ENCODE measurements around the gene VAV3.

The VAV3 gene

GRCh38 chr1:107677697-107678096 is 287.3 kb downstream of the VAV3 start:
- Histone ChIP-seq H3K36me3 (peaks cover 54% of the 10 kb centered on the region), H3K27me3 (no peaks in the 10 kb centered on the region), H3K9ac (no peak overlapping the region), H3K4me1 (no peaks in the 10 kb centered on the region), H4K20me1 (no peaks in the 10 kb centered on the region), H3K27ac (no peak overlapping the region), H3K9me3 (peaks cover 17% of the 10 kb centered on the region), H3K4me2 (no peak overlapping the region), H3K4me3 (no peak overlapping the region)
- no peak for TF ChIP-seq Cebpa-rat (IDR thresholded peaks at IDR 0.05)

- Histone ChIP-seq H3K4me1 (no peaks in the 10 kb centered on the region), H3K36me3 (peaks cover 55% of the 10 kb centered on the region), H3K27ac (no peak overlapping the region), H3K9me3 (peaks cover 17% of the 10 kb centered on the region), H3K4me2 (no peak overlapping the region), H3K4me3 (no peak overlapping the region), H3K9ac (no peak overlapping the region), H3K27me3 (no peaks in the 10 kb centered on the region), H4K20me1 (no peaks in the 10 kb centered on the region)
- no peak for TF ChIP-seq Cebpa-rat (IDR thresholded peaks at IDR 0.05)
Observed at GRCh38 chr1:107674486-107674885, 290.5 kb downstream of the VAV3 start.

GRCh38 chr1:107673006-107673405 is 292.0 kb downstream of the VAV3 start:
- H3K27me3 ChIP-seq: no peaks in the 10 kb centered on the region
- no peak for TF ChIP-seq Cebpa-rat (IDR thresholded peaks at IDR 0.05)
- no peak overlapping the region for H3K4me2 ChIP-seq
- no peak overlapping the region for H3K27ac ChIP-seq
- no peak overlapping the region for H3K9ac ChIP-seq
- no peaks in the 10 kb centered on the region for H3K4me1 ChIP-seq
- peaks cover 17% of the 10 kb centered on the region for H3K9me3 ChIP-seq
- no peaks in the 10 kb centered on the region for H4K20me1 ChIP-seq
- peaks cover 68% of the 10 kb centered on the region for H3K36me3 ChIP-seq
- H3K4me3 ChIP-seq: no peak overlapping the region

- H3K4me1 ChIP-seq: no peaks in the 10 kb centered on the region
- H3K27ac ChIP-seq: no peak overlapping the region
- H3K27me3 ChIP-seq: no peaks in the 10 kb centered on the region
- H3K4me3 ChIP-seq: no peak overlapping the region
- H3K9ac ChIP-seq: no peak overlapping the region
- no peak overlapping the region for H3K4me2 ChIP-seq
- H3K36me3 ChIP-seq: peaks cover 71% of the 10 kb centered on the region
- H4K20me1 ChIP-seq: no peaks in the 10 kb centered on the region
- TF ChIP-seq Cebpa-rat (IDR thresholded peaks at IDR 0.05): no peak
- H3K9me3 ChIP-seq: peaks cover 10% of the 10 kb centered on the region
Observed at GRCh38 chr1:107670397-107671040, 294.5 kb downstream of the VAV3 start.

- Histone ChIP-seq H3K36me3 (peaks cover 71% of the 10 kb centered on the region), H3K4me1 (no peaks in the 10 kb centered on the region), H3K27ac (no peak overlapping the region), H3K27me3 (no peaks in the 10 kb centered on the region), H3K9ac (no peak overlapping the region), H3K9me3 (peaks cover 5% of the 10 kb centered on the region; the same call in 1 of the 2 replicates), H3K4me3 (no peak overlapping the region), H4K20me1 (no peaks in the 10 kb centered on the region), H3K4me2 (no peak overlapping the region)
- no peak for TF ChIP-seq Cebpa-rat (IDR thresholded peaks at IDR 0.05)
Observed at GRCh38 chr1:107669996-107670395, 295.0 kb downstream of the VAV3 start.

- Histone ChIP-seq H3K9me3 (no peaks in the 10 kb centered on the region), H3K4me2 (no peak overlapping the region), H3K27ac (no peak overlapping the region), H3K27me3 (no peaks in the 10 kb centered on the region), H3K36me3 (peaks cover 69% of the 10 kb centered on the region), H3K4me3 (no peak overlapping the region), H4K20me1 (no peaks in the 10 kb centered on the region), H3K4me1 (no peaks in the 10 kb centered on the region), H3K9ac (no peak overlapping the region)
- TF ChIP-seq Cebpa-rat (IDR thresholded peaks at IDR 0.05): no peak
Observed at GRCh38 chr1:107668762-107669161, 296.2 kb downstream of the VAV3 start.

- no peak overlapping the region for H3K9ac ChIP-seq
- peaks cover 71% of the 10 kb centered on the region for H3K36me3 ChIP-seq
- TF ChIP-seq Cebpa-rat (IDR thresholded peaks at IDR 0.05): no peak
- H3K27me3 ChIP-seq: no peaks in the 10 kb centered on the region
- no peak overlapping the region for H3K4me2 ChIP-seq
- no peaks in the 10 kb centered on the region for H3K4me1 ChIP-seq
- no peak overlapping the region for H3K4me3 ChIP-seq
- no peaks in the 10 kb centered on the region for H3K9me3 ChIP-seq
- no peaks in the 10 kb centered on the region for H4K20me1 ChIP-seq
- no peak overlapping the region for H3K27ac ChIP-seq
Observed at GRCh38 chr1:107666493-107666892, 298.5 kb downstream of the VAV3 start.

GRCh38 chr1:107664982-107665925 is 299.7 kb downstream of the VAV3 start:
- TF ChIP-seq Cebpa-rat (IDR thresholded peaks at IDR 0.05): no peak
- Histone ChIP-seq H3K9me3 (no peaks in the 10 kb centered on the region), H3K27me3 (no peaks in the 10 kb centered on the region), H3K4me2 (no peak overlapping the region), H4K20me1 (no peaks in the 10 kb centered on the region), H3K4me1 (no peaks in the 10 kb centered on the region), H3K9ac (no peak overlapping the region), H3K4me3 (no peak overlapping the region), H3K36me3 (peaks cover 68% of the 10 kb centered on the region), H3K27ac (no peak overlapping the region)

GRCh38 chr1:107662971-107663370 is 302.0 kb downstream of the VAV3 start:
- Histone ChIP-seq H3K27me3 (no peaks in the 10 kb centered on the region), H4K20me1 (no peaks in the 10 kb centered on the region), H3K27ac (no peak overlapping the region), H3K9me3 (no peaks in the 10 kb centered on the region), H3K4me1 (no peaks in the 10 kb centered on the region), H3K4me2 (no peak overlapping the region), H3K36me3 (peaks cover 54% of the 10 kb centered on the region), H3K9ac (no peak overlapping the region), H3K4me3 (no peak overlapping the region)
- no peak for TF ChIP-seq Cebpa-rat (IDR thresholded peaks at IDR 0.05)

- Histone ChIP-seq H3K27ac (no peak overlapping the region), H3K9me3 (no peaks in the 10 kb centered on the region), H3K9ac (no peak overlapping the region), H3K4me1 (no peaks in the 10 kb centered on the region), H3K4me3 (no peak overlapping the region), H3K36me3 (peaks cover 44% of the 10 kb centered on the region), H3K27me3 (no peaks in the 10 kb centered on the region), H3K4me2 (no peak overlapping the region), H4K20me1 (no peaks in the 10 kb centered on the region)
- no peak for TF ChIP-seq Cebpa-rat (IDR thresholded peaks at IDR 0.05)
Observed at GRCh38 chr1:107661158-107661557, 303.8 kb downstream of the VAV3 start.
